BLaER1 (cell line): ENCODE data around the gene C6orf89.

Experiments
- H3K27ac ChIP-seq: shearing (Covaris generic); formaldehyde crosslinking; 2 replicates; pipeline ENCODE4 v1.8.1; 2022
- H3K27me3 ChIP-seq: shearing (Covaris generic); formaldehyde crosslinking; 2 replicates; pipeline ENCODE4 v1.8.1; 2022
- H3K36me3 ChIP-seq: shearing (Covaris generic); formaldehyde crosslinking; 2 replicates; pipeline ENCODE4 v1.8.1; 2022
- H3K4me1 ChIP-seq: shearing (Covaris generic); formaldehyde crosslinking; 2 replicates; pipeline ENCODE4 v1.8.1; 2022
- H3K4me2 ChIP-seq: shearing (Covaris generic); formaldehyde crosslinking; 2 replicates; pipeline ENCODE4 v1.8.1; 2022
- H3K4me3 ChIP-seq: shearing (Covaris generic); formaldehyde crosslinking; 2 replicates; pipeline ENCODE4 v1.8.1; 2022
- H3K9ac ChIP-seq: shearing (Covaris generic); formaldehyde crosslinking; 2 replicates; pipeline ENCODE4 v1.8.1; 2022
- H3K9me3 ChIP-seq: shearing (Covaris generic); formaldehyde crosslinking; 2 replicates; pipeline ENCODE4 v1.8.1; 2022
- H4K20me1 ChIP-seq: shearing (Covaris generic); formaldehyde crosslinking; 2 replicates; pipeline ENCODE4 v1.8.1; 2022
- Cebpa-rat ChIP-seq: shearing (Covaris generic); IDR thresholded peaks from 2 replicates; pipeline ENCODE4 v1.8.1; 2022

C6orf89 gene, protein sequence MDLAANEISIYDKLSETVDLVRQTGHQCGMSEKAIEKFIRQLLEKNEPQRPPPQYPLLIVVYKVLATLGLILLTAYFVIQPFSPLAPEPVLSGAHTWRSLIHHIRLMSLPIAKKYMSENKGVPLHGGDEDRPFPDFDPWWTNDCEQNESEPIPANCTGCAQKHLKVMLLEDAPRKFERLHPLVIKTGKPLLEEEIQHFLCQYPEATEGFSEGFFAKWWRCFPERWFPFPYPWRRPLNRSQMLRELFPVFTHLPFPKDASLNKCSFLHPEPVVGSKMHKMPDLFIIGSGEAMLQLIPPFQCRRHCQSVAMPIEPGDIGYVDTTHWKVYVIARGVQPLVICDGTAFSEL

DNA sequence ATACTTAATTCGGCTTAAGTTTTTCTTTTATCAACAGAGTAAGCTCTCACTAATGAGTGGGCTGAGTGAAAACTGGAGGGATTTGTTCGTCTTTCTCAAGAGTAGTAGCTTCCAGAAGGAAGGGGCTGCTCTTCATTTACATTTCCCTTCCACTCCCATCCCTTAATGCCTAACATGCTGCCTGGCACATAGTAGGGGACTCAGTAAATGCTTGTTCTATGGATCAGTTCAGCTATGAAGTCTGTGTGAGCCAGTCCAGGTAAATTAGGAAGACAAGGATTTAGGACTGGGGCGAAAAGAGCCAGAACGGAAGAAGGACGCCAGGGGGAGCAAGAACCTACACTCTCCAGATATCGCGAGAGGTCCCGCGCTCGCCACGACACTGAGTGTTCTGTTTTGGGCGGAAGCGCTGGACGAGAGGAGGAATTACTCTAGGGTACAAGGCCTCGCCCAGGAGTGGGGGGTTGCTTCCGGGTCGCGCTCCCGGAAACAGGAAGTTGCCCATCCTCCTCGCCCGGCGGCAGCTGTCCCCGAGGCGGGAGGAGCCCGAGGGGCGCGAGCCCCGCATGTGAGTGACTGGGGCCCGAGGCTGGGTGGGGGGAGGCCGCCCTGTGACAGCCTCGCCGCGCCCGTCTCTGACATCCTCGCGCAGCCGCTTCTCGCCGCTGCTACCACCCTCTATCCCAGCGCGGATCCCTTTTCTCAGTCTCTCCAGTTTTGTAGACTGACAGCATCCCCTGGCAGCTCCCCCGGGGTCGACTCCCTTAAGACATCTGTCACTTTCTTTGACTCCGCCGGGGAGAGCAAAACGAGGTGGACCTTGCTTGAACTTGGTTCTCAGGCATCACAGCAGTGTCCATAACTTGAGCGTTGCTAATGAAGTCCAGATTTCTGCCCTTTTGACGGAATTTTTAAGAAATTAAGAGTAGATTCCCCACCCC is at the start of gene C6orf89:
Gene C6orf89 (plus strand): TSS at position 492 of the 941 bp plus-strand sequence. CDS start 13,493 bp downstream, outside the sequence.
- no peak for TF ChIP-seq Cebpa-rat
- peak within 1 kb of the TSS; percentile 95 for H3K4me2 ChIP-seq
- no peaks in the 10 kb centered on the region; the same call in 1 of the 2 replicates for H3K9me3 ChIP-seq
- H3K36me3 ChIP-seq = no peaks in the 10 kb centered on the region
- H4K20me1 ChIP-seq = no peaks in the 10 kb centered on the region
- peak within 1 kb of the TSS; percentile 75 for H3K9ac ChIP-seq
- H3K27ac ChIP-seq = peak within 1 kb of the TSS; percentile 76
- H3K4me3 ChIP-seq = peak within 1 kb of the TSS; percentile 77
- no peaks in the 10 kb centered on the region for H3K27me3 ChIP-seq
- H3K4me1 ChIP-seq = peaks cover 23% of the 10 kb centered on the region

DNA sequence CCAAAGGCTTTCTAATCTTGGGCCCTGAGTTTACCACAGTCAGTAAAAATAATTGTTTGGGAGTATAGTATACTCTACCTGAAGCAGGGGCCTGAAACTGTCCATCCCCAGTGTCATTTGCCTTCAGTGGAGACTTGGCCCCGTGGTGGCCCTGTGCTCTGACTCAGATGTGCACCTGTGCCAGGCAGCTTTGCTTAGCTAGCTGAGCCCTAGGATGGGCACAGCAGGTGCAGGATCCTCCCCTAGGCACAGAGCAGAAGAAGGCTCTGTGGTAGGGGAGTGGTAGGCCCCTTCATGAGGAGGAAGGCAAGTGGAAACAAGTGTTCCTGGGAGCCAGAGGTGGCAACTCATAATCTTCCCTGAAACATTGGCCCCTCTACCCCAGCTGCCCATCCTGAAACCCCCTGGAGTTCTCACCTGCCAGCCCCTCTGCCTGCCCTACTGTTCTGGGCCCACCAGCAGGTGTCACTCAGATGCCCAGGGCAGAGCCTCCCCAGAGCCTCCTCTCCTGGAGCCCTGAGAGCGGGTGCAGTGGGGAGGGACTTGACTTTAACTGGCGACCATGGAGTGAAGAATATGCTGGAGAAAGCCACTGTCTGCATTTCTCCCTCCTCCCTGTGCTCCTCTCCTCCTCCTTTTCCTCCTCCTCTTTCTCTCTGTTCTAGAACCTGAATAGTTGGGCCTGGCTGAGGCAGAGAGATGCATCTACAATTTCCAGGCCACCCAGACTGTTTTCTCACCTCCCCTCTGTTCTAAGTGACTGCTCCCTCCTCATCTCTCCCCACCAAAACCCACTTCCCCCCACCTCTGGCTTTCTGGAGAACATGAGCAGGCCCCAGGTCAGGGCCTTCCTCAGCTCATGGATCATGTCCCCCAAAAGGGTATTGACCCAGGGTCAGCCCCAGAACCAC is 49.4 kb upstream of the C6orf89 start:
- no peak for TF ChIP-seq Cebpa-rat
- Histone ChIP-seq H3K27ac (no peak overlapping the region), H4K20me1 (peaks cover 38% of the 10 kb centered on the region), H3K36me3 (no peaks in the 10 kb centered on the region), H3K27me3 (peaks cover 53% of the 10 kb centered on the region), H3K9ac (no peak overlapping the region), H3K4me1 (peaks cover 48% of the 10 kb centered on the region), H3K9me3 (peaks cover 5% of the 10 kb centered on the region; the same call in 1 of the 2 replicates), H3K4me2 (no peak overlapping the region), H3K4me3 (no peak overlapping the region)

DNA sequence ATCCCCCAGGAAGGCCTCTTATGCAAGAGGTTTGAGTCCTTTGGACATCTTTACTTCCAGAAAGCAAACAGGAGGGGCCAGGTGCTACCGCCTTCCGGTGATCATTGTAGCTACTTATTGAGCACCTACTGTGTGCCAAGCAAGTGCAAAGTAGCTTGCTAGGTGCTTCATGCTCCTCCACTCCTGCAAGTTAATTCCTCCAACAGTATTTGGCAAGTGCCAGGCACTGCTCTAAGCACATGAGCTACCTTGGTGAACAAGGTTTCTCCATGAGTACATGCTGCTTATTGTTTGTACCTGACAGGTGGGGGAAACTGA is 48.8 kb upstream of the C6orf89 start:
- Histone ChIP-seq H3K36me3 (no peaks in the 10 kb centered on the region), H3K27me3 (peaks cover 60% of the 10 kb centered on the region), H3K9me3 (peaks cover 5% of the 10 kb centered on the region; the same call in 1 of the 2 replicates), H4K20me1 (peaks cover 42% of the 10 kb centered on the region), H3K4me1 (peaks cover 48% of the 10 kb centered on the region), H3K4me3 (no peak overlapping the region), H3K27ac (no peak overlapping the region), H3K9ac (no peak overlapping the region), H3K4me2 (no peak overlapping the region)
- TF ChIP-seq Cebpa-rat = no peak

DNA sequence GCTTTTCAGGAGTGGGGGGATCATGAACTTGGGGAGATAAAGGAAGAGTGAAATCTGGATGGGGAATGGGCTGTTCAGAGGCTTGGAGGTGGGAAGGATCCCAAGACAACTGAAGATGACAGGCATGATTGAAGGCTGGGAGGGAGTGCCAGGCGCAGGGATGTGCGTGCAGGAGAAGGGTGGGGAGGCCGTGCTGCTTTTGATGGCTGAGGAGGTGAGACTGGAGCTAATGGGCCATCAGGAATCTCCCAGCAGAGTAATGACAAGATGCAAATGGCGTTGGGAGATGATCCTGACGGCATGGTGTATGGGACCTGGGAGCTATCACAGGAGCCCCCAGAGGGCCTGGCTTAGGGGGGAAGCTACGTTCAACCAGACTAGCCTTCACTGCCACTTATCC is 48.1 kb upstream of the C6orf89 start:
- Histone ChIP-seq H3K27ac (no peak overlapping the region), H3K9me3 (no peaks in the 10 kb centered on the region), H3K36me3 (no peaks in the 10 kb centered on the region), H3K4me1 (peaks cover 44% of the 10 kb centered on the region), H3K4me2 (no peak overlapping the region), H3K4me3 (no peak overlapping the region), H3K9ac (no peak overlapping the region), H3K27me3 (peaks cover 63% of the 10 kb centered on the region), H4K20me1 (peaks cover 42% of the 10 kb centered on the region)
- no peak for TF ChIP-seq Cebpa-rat

DNA sequence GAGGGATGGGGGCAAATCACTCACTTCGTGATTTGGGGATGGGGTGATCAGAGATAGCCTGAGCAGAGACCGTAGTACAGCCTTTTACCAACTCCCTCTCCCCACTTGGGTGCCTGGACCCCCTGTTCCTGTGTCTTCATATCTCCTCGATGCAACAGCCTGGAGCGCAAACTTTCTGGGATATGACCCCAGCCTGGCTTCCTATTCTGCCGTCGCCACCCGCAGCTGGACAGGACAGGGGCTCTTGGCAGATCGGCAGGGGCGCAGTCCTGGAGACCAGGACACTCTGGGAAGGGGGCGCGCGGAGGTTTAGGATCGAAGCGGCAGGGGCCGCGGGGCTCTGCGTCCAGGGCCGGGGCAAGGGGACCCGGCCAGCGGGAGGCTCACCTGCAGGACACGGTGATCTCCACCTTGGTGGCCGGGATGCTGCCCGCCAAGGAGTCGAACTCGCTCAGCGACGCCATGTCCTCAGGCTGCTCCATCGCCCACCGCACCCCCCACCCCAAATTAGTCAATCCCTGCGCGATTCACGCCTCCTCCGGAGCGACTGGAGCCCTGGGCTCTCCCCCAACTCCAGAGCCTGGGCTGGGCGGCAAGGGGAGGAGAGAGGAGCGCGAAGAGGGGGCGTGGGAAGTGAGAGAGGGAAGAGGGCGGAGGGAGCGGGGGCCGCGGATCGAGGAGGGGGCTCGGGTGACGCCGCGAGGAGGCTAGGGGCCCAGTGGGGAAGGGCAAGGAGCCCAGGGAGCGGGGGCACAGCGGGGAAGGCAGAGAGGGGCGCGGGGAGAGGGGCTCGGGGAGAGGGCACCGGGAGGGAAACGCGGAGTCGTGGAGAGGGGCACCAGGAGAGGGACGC is 46.6 kb upstream of the C6orf89 start, which contains the start of gene CPNE5:
Gene CPNE5 (minus strand): TSS at position 549 of the 853 bp plus-strand sequence. CDS start 67 bp downstream, at position 482.
- no peak for TF ChIP-seq Cebpa-rat
- H3K4me1 ChIP-seq = peaks cover 31% of the 10 kb centered on the region
- H3K4me3 ChIP-seq = peak within 1 kb of the TSS; percentile 64

DNA sequence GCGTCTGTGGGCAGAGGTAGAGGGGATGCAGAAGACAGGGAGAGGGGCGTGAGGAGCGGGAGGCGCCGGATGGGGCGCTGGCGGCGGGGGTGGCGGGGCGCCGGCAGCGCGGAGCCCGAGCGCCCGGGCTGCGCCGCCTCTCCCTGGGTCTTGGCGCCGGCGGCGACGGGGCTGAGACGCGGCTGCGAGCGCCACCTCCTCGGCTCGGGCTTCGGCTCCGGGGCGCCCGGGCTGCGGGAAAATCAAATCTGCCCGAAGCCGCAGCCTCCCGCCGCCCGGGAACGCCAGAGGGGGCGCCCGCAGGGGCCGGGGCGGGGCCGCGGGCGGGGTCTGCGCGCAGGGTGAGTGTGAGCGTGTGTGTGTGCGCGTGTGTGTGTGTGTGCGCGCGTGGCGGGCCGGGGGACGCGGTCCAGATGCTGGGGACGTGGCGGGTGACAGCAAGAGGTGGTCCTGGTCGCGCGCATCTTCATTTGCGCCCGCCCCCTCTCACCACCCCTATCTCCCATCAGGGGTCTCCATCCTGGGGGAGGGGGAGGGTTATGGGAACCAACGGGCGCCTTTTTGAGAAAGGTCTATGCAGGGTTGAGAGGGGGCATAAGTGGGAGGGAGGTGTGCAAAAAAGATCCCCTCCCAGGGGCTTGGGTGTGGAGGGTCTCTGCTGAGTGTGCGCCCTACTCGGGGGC is 45.9 kb upstream of the C6orf89 start:
- H3K9ac ChIP-seq = 0 out of 2 replicates have a peak overlapping the region, but pooled peaks have one; percentile 41
- H3K36me3 ChIP-seq = no peaks in the 10 kb centered on the region
- peak overlapping the region; percentile 64 for H3K4me3 ChIP-seq
- H3K4me1 ChIP-seq = peaks cover 23% of the 10 kb centered on the region
- peaks cover 75% of the 10 kb centered on the region for H3K27me3 ChIP-seq
- H3K4me2 ChIP-seq = peak overlapping the region; percentile 91
- H4K20me1 ChIP-seq = peaks cover 42% of the 10 kb centered on the region
- no peak for TF ChIP-seq Cebpa-rat
- no peaks in the 10 kb centered on the region for H3K9me3 ChIP-seq
- H3K27ac ChIP-seq = no peak overlapping the region

More for the DNA sequence above, 46.6 kb upstream of the C6orf89 start, which contains the start of gene CPNE5:
- Histone ChIP-seq H3K36me3 (no peaks in the 10 kb centered on the region), H3K9ac (0 out of 2 replicates have a peak within 1 kb of the TSS, but pooled peaks have one; percentile 41), H3K27me3 (peaks cover 69% of the 10 kb centered on the region), H4K20me1 (peaks cover 42% of the 10 kb centered on the region), H3K9me3 (no peaks in the 10 kb centered on the region), H3K4me2 (peak within 1 kb of the TSS; percentile 91), H3K27ac (no peak within 1 kb of the TSS)

DNA sequence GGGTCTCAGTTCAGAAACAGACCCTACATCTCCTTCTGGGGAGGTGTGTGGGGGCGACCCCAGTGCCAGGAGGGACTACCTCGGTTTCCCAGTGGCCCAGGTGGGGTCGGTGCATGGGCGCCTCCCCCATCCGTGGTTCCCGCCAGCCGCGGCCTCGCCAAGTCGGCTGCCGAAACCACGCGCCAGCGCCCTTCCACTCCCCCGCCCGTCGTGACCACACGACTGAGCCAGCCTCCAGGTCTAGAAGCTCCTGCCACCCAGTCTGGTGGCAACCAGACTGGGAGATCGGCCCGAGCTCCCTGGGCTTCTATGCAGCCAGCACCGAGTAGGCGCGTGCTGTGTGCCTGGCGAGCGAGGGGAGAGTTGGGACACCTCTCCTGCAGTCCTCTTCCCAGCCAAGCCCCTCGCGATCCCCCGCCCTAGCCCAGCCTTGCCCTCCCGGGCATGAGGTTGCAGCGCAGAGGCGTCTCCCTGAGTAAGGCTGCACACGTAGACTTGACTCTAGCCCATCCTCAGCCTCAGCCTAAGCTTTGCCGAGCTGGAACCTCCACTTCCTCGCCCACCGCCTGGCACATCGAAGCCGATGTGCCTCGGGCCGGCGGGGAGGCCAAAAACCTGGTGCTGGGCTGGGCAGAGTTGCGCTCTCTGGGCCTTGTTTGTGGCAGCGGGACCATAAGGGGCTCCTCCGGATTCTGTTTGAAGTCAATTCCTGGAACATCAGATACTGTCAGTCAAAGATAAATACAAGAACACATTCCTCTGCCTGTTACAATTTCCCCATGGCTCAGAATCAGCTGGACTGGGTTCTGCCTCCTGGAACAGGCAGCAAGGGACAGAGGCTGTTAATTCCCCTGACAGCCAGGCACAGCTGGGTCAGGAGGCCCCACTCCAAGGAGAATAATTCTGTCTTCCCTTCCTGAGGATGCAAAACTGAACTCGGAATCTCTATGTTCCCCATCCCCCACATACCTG is 45.0 kb upstream of the C6orf89 start:
- TF ChIP-seq Cebpa-rat = no peak
- Histone ChIP-seq H3K27me3 (peaks cover 75% of the 10 kb centered on the region), H3K9ac (0 out of 2 replicates have a peak overlapping the region, but pooled peaks have one; percentile 41), H3K4me2 (peak overlapping the region; percentile 91), H3K27ac (no peak overlapping the region), H3K9me3 (no peaks in the 10 kb centered on the region), H4K20me1 (peaks cover 42% of the 10 kb centered on the region), H3K36me3 (no peaks in the 10 kb centered on the region), H3K4me1 (peaks cover 19% of the 10 kb centered on the region), H3K4me3 (peak overlapping the region; percentile 64)
